ENCODE results near the gene BTBD19.
"Not testable (repeated sequence)": the region's sequence is repeated elsewhere in the genome, so short reads cannot be mapped to it uniquely, and the experiment has no call there.

BTBD19 gene

GRCh38 chr1:44808063-44808937 is at the start of gene BTBD19:
BTBD19 (plus strand) TSS chr1:44808523; CDS start chr1:44808821, 298 bp downstream.
- peak; percentile 91 for DNase-seq (ENCODE audit: low spot score)

GRCh38 chr1:44759077-44759476 is 49.2 kb upstream of the BTBD19 start:
- DNase-seq (ENCODE audit: low spot score) (no peak), FAIRE-seq (no peak)

More at GRCh38 chr1:44808063-44808937, at the start of gene BTBD19:
- peak; percentile 5 for FAIRE-seq

- DNase-seq (ENCODE audit: low spot score) (no peak), FAIRE-seq (no peak)
Measured at GRCh38 chr1:44760876-44761275, 47.4 kb upstream of the BTBD19 start.

- not testable (repeated sequence) for FAIRE-seq; DNase-seq (ENCODE audit: low spot score)
Measured at GRCh38 chr1:44766421-44766820, 41.9 kb upstream of the BTBD19 start.

- peak; percentile 9 for FAIRE-seq
- DNase-seq (ENCODE audit: low spot score): peak; percentile 93
Measured at GRCh38 chr1:44775078-44775929, 33.0 kb upstream of the BTBD19 start, which contains the start of gene RPS8. RPS8 (plus strand) TSS chr1:44775540; CDS start chr1:44775597, 57 bp downstream.

- FAIRE-seq (no peak), DNase-seq (ENCODE audit: low spot score) (no peak)
Measured at GRCh38 chr1:44775930-44776729, 32.2 kb upstream of the BTBD19 start.

- FAIRE-seq: no peak
- no peak for DNase-seq (ENCODE audit: low spot score)
Measured at GRCh38 chr1:44776730-44777068, 31.6 kb upstream of the BTBD19 start.

- no peak for DNase-seq (ENCODE audit: low spot score)
- no peak for FAIRE-seq
Measured at GRCh38 chr1:44777547-44777946, 30.8 kb upstream of the BTBD19 start.

GRCh38 chr1:44777969-44778635 is 30.2 kb upstream of the BTBD19 start:
- FAIRE-seq: no peak
- DNase-seq (ENCODE audit: low spot score): no peak

GRCh38 chr1:44778705-44779576 is 29.4 kb upstream of the BTBD19 start:
- DNase-seq (ENCODE audit: low spot score) (no peak), FAIRE-seq (no peak)

- no peak for DNase-seq (ENCODE audit: low spot score)
- FAIRE-seq: no peak
Measured at GRCh38 chr1:44780583-44781121, 27.7 kb upstream of the BTBD19 start.

- FAIRE-seq (no peak), DNase-seq (ENCODE audit: low spot score) (no peak)
Measured at GRCh38 chr1:44783697-44784093, 24.6 kb upstream of the BTBD19 start.

GRCh38 chr1:44784094-44785028 is 24.0 kb upstream of the BTBD19 start:
- no peak for FAIRE-seq
- no peak for DNase-seq (ENCODE audit: low spot score)

- no peak for FAIRE-seq
- DNase-seq (ENCODE audit: low spot score): no peak
Measured at GRCh38 chr1:44785029-44785380, 23.3 kb upstream of the BTBD19 start.

GRCh38 chr1:44785501-44786137 is 22.7 kb upstream of the BTBD19 start:
- FAIRE-seq: no peak
- no peak for DNase-seq (ENCODE audit: low spot score)

GRCh38 chr1:44786138-44786840 is 22.0 kb upstream of the BTBD19 start:
- DNase-seq (ENCODE audit: low spot score) (peak; percentile 56), FAIRE-seq (no peak)

GRCh38 chr1:44786841-44787426 is 21.4 kb upstream of the BTBD19 start:
- no peak for DNase-seq (ENCODE audit: low spot score)
- no peak for FAIRE-seq
